ENCODE results near the gene SPRTN.

GRCh38 chr1:231340328-231341013 lies 2.4 kb downstream of the SPRTN start:
- TF ChIP-seq CTCF (IDR thresholded peaks at IDR 0.05) = no peak
- no peak for TF ChIP-seq POLR2A (IDR thresholded peaks at IDR 0.05)
